HK-2 (cell line): ENCODE data around the gene HTR7.
"Not testable (repeated sequence)": the region's sequence is repeated elsewhere in the genome, so short reads cannot be mapped to it uniquely, and the experiment has no call there.

ENCODE experiments used
- DNase-seq: peaks from one replicate; pipeline ENCODE4 v3.0.0-alpha.2; 2018; ENCODE audit not compliant: unreplicated experiment

HTR7 gene

DNA sequence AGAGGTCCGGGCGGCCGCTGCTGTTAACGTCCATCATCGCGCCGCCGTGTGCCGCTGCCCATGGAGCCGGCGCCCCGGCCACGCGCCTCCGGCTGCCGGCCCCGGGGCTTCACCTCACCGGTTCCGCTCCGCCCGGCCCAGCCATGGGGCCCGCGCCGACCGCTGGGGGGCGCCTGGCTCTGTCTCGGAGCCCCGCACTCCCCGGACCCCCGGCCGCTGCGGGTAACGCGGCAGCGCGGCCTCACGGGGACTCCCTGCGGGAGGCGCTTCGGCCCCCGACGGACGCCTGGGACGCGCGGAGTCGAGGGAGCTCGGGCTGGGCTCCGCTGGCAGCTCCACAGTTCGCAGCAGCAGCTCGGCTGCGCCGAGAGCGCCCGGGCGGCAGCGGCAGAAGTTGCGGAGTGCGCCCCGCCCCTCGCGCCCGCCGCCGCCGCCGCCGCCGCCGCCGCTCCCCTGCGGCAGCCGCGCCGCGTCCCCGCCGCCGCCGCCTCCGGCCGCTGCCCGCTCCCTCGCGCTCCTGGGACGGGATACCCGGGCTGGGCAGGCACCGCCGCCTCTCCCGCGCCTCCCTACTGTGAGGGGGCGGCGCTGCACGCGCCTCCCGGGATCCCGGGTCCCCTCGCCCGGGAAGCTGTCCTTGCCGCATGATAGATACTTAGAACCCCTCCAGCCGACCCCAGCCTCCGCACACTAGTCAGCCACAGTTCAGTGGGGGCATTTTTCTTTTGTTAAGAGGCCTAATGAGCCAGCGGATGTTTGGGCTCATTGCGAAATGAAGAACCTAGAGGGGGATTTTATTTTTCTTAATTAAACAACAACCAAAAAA lies at the start of gene HTR7:
Gene HTR7, minus strand, starts transcription at position 405 of the 826 bp plus-strand sequence. Its CDS starts 368 bp downstream, at position 37.
- peak; percentile 51 for DNase-seq

DNA sequence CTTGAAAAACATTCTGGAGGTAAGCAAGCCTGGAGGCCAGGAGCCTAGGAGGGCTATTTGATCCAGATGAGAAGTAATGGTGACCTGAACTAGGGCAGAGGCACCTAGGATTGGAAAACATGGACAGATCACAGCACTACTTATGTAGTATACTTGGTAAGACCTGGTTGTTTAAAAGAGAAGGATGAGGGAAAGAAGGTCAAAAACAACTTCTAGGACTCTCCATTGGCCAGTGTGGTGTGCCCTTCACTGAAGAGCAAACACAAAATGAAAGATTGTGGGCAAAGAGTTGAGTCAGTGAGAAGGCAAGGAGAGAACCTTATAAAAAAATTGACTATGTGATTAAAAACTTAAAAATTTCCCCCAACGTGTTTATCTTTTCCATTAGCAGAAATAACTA lies 48.8 kb upstream of the HTR7 start:
- no peak for DNase-seq

DNA sequence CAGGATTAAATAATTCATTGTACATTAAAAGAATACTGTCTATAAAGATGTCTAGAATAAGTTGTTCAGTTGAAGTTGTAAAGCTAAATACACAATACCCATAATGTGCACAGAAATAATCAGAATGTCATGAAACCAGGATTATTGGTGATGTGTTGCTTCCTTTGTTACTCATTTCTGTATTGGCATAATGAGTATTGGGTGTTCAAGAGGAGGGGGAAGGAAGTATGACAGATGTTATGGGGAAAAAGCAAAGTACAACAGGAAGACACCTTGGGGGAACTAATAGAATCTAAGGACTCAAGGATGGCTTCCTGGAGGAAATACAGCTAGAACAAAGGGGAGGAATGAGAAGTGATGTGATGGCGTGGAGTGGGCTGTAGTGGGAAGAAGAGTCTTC lies 48.1 kb upstream of the HTR7 start:
- no peak for DNase-seq

DNA sequence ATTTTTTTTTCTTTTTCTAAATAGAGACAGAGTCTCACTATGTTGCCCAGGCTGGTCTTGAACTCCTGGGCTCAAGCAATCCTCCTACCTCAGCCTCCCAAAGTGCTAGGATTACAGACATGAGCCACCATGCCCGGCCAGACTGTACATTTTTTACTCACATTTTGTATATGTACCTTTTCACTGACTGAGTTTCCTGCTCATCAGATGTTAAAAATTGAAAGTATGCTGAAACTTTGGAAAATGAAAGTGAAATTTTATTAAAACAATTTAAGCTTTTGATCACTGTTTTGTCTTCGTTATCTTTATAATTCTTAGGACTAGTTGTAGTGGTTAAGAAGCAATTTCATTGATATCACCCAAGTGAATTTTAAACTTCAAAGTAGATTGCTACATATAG lies 39.1 kb upstream of the HTR7 start:
- DNase-seq, result not testable (repeated sequence)

DNA sequence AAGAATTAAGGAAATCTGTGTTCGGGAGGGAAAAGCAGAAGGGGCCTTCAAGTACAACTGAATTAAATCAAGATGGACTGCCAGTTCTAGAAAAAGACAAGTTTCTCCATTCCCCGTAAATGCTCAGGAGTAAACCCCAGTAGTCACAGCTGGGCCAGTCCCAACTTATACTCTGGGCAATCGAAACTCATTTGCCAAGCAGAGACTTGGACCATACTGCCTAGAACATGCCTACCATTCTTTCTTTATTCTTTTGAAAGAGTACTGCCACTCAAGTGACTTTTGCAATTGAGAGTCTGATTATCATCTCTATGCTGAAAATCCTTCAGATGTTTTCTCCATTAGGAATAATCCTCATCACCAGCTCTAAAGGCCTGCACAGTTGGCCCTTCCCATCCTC lies 35.4 kb upstream of the HTR7 start:
- DNase-seq, result no peak

DNA sequence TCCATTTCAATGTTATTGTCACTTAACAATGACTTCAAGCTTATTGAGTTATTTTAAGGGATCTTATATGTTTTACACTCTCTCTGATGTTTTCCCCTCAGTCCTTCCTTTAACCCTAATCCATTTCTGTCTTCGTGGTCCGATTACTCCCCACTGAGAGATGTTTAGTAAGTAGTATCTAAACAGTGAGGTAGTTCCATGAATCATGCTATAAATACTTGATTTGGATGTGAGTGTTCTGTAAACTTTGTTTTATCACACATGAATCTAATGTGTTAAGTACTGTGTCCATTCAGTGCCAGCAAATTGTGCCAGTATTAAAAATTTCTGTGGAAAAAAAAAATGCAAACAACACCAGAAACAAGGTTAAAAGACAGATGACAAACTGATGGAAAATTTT lies 32.5 kb upstream of the HTR7 start:
- DNase-seq, result no peak

DNA sequence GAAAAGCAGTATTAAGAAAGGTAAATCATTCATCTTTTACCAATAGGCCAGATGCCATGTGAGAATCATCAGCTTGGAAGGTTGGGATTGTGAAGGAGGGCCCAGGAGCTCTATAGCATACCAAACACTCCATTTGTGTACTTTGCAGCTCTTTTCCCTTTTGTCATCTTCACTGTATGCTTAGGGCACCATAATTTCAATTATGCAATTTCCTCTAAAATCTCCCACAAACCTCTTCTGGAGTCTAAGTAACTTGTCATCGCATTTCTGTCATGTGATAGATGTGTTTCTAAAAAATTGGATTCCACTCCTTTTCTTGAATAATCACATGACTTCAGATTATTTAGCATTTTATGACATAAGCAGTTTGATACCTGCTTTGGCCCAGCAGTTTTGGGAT lies 31.8 kb upstream of the HTR7 start:
- DNase-seq, result no peak

DNA sequence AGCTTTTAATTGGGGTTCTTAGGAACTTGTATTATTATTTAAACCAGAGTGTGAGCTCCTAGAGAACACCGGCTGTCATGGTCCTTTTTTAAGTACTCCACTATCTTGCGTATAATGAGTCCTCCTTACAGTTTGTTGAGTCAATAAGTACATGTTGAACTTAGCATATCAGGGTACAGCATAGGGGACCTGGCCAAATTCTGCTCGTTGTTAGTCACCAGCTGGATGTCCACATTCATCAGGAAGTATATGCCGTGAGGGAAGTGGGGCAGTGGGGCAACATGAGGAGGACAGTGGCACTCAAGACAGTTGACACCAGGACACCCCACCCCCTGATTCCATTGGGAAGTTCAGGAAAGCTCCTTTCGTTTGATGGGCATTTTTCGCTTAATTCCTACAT lies 30.5 kb upstream of the HTR7 start:
- DNase-seq, result no peak

DNA sequence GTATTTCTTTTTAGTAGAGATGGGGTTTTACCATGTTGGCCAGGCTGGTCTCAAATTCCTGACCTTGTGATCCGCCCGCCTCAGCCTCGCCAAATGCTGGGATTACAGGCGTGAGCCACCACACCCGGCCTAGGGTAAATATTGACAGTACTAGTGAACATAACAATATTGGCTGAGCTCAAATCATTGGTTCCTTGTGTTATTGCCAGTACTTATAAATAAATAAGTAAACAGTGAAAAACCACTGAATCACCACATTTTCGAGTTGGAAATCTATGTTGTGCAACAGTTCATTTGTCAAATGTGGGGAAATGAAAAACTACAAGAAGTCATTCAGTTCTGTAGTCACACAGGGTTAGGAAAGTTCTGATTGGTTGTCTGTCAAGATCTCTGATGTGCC lies 29.7 kb upstream of the HTR7 start:
- DNase-seq, result no peak

DNA sequence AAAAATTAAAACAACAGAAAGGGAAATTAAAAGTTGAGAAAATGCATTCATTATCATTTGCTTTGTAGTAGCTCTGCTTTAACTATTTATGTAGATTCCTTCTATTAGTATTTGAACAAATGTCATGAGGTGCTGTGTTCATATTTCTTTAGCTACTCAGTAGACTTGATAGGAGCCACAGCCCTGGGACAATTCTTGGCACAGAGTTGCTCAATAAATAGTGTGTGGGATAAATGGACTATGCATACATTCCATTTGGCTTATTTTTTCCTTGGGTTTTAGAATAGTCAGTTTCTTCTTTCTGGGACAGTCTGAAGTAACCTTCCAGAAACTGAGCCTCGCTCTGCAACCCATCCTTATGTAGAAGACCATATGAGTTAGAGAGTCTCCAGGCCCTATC lies 27.3 kb upstream of the HTR7 start:
- DNase-seq, result no peak

DNA sequence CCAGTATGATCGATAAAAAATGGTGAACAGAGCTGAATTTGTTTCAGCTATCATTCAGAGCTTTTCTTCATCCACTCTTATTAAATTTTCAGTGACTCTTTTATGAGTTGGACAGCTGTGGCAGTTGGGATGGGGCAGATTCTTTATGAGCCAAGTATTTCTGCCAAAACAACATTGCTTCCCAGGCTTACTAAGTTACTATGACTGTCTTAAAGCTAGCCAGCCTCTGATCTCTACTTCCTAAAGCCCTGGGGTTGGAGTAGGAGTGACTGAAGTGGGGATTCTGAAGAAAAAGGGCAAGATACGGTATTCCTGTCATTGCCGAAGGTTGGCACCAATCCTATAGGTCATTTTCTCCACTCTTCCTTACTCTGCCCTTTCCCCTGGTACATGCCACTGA lies 26.6 kb upstream of the HTR7 start:
- DNase-seq, result no peak

DNA sequence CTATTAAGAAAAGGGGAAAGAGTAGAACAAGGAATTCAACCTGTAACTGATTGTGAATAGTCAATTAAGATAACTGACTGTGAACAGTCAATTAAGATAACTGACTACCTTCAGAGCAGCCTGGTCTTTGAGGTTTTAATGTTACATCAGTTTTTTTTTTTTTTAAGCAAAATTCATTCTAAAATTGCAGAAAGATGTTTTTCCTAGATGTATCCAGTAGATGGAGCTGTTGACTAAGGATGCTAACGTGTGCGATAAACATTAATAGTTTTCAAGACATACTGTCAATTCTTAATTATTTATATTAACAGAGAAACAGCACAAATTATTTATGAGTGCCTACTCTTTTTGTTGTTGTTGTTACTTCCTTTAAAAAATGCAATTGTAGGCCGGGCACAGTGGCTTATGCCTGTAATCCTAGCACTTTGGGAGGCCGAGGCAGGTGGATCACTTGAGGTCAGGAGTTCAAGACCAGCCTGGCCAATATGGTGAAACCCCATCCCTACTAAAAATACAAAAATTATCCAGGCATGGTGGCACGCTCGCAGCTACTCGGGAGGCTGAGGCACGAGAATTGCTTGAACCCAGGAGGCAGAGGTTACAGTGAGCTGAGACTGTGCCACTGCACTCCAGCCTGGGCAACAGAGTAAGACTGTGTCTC lies 22.4 kb upstream of the HTR7 start:
- not testable (repeated sequence) for DNase-seq

DNA sequence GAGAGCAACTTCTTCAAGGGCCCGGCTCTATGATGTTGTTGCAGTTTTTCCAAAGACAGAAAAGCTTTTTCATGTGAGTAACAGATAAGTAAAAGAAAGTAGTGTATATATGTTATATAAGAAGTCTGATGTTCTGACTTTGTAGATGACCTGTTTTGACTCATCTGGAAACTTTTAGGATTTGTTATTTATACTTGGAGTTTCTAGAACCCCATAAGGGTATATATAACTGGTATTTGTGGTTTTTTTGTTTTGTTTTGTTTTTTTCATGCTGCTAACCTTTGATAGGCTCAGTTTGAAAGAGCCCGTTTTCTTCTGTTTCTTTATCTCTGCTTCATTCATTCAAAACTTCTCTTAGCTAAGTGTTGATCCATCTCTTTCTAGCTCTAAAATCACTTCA lies 21.2 kb upstream of the HTR7 start:
- no peak for DNase-seq

DNA sequence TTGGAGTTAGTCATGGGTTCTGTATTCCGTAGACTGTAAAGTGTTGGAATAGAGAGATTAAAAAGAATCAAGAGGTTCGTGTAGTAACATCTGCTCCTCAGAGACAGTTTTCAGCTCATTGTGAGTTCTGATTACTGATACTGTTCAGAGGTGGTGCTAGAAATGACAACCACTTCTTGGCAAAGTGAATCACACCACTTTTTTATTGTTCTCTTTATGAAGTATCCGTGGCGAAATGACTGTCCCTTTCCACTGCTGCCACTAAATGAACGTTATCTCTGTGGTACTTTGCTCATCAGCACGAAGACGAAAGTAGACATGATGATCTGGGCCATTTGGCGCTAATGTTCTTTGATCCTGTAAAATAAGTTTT lies 14.8 kb upstream of the HTR7 start:
- DNase-seq, result no peak

DNA sequence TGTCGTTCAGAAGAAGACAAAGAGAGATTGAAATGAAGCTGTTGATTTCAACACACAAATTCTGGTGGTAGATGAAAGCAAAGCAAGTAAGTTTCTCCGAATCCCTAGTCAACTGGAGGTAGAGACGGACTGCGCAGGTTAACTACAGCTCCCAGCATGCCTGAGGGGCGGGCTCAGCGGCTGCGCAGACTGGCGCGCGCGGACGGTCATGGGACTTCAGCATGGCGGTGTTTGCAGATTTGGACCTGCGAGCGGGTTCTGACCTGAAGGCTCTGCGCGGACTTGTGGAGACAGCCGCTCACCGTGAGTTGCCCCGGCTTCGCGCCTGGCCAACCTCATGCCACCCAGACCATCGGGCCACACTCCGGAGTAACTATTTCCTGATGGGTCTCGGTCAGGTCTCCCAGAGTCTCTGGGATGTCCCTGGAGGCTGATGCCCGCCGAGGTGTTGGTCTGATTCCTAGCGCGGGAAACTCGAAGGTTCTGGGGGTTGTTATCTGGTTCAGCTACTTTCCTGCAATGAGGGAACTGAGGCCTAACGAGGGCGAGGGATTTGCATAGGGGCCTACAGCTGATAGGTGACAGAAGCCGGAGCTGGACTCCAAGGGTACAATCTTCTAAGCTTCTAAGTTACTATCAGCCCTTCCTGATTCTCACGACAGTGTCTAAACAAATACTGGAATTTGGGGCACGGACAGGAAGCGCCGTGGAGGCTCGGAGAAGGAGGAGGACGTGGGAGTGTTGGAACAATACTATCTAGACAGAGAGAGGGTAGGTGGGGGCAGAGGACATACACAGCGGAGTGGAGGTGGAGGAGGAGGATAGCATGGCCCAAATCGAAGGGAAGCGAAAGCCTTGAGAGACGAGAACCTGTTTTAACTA lies 14.2 kb upstream of the HTR7 start, which contains the start of gene RPP30:
Gene RPP30, plus strand, starts transcription at position 209 of the 882 bp plus-strand sequence. Its CDS starts 13 bp downstream, at position 222.
- peak; percentile 83 for DNase-seq

DNA sequence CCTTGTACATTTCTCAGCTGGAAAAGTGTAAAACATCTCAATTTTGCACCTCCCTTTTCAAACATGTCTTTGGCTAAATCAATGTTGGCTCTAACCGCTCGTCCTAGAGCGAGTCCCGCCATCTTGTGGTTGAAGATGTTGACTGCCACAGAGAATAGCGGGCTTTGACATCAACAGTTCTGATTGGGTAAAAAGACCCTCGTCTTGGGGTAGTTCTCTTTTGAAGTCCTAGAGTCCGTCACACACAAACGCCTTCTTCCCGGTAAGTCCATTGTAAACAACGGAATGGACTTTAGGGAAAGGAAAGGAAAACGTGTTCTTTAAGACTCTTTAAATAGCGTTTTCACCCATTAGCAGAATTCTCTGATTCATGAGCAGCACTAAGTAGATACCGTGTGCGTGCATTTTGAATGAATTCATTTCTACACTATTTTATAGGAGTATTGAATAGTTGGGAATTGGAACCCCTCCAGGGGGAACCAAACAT lies 13.5 kb upstream of the HTR7 start:
- no peak for DNase-seq

DNA sequence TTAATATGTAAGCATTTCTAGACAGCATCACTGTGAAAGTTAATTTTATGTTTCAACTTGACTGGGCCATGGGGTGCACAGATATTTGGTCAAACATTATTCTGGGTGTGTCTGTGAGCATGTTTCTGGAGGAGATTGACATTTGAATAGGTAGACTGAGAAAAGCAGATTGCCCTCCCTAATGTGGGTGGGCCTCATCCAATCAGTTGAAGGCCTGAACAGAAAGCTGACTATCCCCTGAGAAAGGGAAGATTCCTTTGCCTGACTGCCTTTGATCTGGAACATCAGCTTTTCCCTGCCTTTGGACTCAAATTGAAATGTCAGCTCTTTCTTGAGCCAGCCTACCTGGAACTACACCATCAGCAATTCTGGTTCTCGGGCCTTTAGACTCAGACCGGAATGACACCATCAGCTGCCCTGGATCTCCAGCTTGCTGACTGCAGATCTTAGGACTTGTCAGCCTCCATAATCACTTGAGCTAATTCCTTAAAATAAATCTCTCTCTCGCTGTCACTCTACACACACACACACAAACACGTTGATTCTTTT lies 8.3 kb upstream of the HTR7 start:
- no peak for DNase-seq

DNA sequence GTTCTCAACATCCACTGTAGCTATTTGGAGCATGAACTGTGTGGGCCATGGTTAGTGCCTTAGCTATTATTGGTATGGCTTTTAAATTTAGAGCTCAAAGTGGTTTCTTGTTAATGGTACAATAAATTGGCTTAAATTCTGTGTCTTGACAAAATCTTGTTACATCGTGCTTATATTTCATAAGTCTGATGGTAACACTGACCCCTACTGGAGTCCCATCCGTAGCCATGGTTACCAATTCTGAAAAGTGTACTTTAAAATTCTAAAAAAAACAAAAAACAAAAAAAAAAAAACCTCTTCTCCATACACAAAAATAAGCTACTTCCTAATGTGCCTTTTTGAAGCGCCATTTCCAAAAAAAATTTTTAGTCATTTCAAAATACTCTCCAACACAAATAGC lies 7.6 kb upstream of the HTR7 start:
- DNase-seq, result no peak

DNA sequence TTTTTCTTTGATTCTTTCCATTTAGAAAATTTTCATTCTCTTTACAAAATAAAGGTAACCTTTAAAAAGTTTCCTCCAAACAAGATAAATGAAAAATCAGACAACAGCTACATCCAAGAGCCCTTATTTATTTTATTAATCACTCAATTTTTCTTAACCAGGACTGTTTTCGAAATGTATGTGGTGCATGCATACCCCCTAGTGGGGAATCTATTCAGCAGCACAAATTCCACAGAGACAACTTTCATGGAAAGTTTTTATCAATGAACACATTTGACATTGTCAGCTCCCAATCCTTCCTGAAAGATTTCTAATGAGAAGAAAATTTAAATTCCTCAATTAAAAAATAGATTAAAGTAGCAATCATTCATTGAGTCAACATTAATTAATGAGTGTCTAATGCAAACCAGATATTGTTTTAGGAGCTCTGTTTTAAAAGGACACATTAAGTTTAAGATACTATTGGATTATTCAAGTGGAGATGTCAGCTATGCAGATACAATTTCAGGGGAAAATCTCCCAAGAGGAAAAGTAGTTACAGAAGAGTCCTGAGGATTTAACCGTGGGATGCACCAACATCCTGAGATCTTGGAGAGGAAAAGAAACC lies 5.2 kb upstream of the HTR7 start:
- DNase-seq, result no peak

DNA sequence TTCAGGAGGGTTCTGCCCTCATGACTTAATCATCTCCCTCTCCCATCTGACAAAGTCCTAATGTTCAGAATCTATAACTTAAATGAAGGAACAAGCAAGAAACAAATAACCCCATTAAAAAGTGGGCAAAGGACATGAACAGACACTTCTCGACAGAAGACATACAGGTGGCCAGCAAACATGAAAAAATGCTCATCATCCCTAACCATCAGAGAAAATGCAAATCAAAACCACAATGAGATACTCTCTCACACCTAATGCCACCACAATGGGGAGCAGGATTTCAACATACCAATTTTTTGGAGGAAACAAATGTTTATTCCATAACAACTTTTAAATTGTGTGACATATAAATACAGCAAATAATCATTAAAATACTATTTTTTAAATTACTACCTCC lies 3.0 kb upstream of the HTR7 start:
- no peak for DNase-seq

DNA sequence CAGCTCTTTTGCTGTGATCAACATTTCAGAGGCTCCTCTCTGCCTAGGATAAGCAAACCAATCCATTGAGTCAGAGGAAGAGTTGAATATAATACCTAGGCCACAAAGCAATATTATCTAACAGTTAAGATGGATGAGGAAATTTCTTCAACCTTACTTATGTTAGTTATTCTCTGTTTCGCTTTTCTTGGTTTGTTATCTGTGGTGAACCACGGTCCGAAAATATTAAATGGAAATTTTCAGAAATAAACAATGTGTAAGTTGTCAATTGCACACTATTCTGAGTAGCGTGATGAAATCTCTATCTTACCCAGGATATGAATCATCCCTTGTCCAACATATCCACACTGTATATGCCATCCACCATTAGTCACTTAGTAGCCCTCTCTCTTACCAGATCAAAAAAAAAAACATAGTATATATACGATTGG lies 1.5 kb upstream of the HTR7 start:
- no peak for DNase-seq
